GM21423 (cell line): ENCODE measurements around the gene ARID1B.

Source experiments
- ATAC-seq: cut with Tn5 transposase; IDR thresholded peaks from one replicate; pipeline ENCODE4 v1.9.1; 2021; ENCODE audit warnings: mild to moderate bottlenecking, moderate library complexity; ENCODE audit not compliant: unreplicated experiment

ARID1B gene

DNA sequence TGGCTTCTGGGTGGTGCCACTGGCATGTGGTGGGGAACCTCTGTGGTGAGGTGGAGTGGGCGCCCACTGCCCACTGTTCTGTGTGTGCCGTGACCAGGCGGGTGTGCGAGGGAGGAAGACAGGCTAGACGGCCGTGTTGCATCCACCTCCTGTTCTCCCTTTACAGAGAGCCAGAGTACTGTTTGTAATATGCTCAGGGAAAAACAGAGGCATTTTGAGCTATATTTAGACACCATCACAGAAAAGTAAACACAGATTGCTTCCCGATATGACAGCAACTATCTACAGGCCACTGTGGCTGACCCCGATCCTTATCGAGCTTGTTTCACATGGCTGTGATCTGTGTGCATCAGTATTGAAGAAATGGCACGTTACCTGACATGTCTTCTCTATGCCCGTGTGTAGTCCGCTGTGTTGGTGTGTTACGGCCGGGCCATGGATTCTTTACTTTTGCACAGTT is 45.6 kb downstream of the ARID1B start:
- ATAC-seq = no peak

DNA sequence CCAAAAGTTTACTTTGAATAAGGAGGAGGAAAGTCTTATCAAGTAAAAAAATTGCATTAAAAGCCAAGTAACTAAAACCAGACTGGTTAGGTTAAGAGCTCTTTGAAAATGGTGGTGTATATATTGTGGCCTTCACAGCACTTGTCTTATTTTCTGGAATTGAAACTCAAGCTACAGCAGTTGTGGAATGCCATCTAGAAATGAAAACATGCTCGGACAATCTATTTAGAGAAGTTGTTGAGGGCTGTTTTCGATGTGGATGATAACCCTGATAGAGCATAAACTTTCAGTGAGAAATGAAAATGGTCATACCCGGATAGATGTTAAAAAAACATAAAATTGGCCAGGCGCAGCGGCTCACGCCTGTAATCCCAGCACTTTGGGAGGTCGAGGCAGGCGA is 47.0 kb downstream of the ARID1B start:
- ATAC-seq = no peak

DNA sequence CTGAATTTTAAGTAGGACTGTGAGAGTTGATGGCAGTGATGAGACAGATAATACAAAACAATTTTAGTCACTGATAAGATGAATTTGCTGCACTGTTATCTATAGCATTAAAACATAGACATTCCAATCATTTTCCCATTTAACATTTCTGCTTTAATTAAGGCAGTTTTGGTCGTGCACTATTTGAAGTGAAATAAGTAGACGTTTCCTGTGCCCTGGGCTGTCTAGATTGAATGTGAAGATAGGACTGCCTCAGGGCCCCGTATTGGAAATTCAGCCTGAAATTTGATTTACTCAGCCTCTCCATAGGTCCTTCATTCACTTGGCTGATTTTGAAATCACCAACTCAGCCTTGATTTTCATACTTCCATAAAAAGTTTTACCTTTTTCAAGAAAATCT is 48.3 kb downstream of the ARID1B start:
- no peak for ATAC-seq

DNA sequence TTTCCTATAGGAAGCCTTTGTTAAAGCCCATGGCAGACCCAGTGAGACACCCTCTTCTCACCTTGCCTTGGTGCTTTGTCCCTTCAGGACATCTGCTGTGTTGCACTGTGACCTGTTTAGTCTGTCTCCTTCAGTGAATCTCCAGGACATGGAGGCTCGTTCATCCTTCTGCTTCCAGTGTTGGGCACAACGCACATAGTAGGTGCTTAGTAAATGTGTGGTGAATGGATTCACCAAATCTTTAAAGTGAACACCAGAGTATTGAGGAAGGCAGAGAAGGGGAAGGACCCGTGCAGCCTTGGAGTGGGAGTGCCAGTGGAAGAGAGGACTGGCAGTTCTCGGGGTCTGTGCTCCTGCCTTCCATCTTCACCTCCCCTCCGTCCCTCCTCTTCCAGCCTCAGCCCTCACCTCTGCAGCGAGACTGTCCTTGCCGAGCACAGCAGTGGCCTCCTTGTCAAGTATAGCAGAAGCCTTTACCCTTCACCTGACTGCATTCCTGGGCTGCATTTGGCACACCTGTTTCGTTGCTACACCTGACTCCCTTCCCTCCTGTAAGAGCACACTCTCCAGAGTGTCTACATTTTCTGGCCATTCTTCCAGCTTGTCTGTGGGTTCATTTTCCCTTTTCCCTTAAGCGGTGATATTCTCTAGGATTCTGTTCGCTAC is 49.2 kb downstream of the ARID1B start:
- ATAC-seq = no peak

DNA sequence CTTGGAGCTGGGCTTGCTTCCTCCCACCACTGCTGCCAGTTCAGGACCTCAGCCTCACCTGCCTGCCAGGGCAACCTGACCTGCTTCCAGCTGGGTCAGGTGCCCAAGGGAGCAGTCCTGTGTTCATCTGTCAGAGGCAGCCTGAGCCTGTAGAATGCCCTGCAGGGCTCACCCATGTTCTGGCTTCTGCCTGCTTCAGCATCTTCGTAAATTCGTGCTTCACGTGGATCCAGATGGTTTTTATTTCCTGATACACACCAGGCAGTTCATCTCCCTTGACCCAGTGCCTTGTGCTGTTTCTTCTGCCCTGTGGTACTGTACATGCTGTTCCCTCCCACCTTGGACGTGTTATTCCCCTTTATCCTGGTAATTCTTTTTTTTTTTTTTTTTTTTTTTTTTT is 50.2 kb downstream of the ARID1B start:
- ATAC-seq = no peak

DNA sequence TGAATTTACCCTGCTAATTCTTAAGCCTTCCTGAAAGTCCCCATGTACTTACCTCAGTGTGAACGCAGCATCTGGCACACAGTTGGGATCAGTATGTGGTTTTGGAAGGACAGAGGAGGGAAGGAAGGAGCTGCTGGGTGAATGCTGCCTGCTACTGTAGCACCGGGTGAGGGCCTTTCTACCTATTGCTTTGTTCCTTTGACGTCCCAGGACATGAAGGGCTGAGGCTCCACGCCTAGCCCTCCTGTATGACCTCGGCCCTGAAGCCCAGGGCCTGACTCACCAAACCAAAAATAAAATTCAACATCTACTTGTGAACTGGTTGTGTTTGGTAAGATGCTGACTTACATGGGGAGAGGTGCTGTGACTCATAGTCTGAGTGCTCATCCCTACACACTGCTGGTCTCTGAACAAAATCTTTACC is 51.1 kb downstream of the ARID1B start:
- peak; percentile 42 for ATAC-seq

DNA sequence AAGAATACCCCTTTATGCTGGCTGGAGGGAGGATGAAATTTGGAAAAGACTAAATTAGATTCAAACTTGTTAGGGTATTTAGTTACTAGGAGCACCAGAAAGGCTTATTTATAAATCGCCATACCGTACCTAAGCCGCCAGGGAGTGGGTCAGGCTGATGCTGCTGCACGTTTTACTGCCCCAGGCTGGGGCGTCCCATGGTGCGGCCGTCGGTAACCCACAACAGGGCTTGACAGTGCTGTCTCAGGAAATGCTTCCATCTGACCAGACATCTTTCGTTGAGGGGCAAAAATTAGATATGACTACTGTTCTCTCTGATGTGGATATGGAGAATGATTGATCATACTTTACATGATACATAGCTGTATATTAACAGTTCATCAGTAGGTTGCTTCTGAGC is 52.9 kb downstream of the ARID1B start:
- no peak for ATAC-seq

DNA sequence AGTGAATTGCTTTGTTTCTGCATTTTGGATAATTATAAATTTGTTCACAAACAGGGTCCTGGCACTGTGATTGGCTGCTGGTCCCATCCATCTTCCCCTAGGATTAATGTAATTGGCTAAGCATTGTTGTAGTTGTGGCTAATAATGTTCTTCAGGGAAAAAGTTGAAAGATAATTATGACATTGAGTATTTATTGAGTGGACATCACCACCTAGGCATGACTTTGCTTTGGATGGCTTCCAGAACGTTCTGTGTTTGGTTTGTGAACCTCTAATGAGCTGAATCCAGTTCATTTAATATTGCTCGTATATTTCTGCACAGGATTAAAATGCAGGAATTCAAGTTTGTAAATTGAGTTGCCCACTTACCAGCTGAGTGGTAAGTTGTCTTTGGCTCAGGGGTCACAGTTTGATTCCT is 55.1 kb downstream of the ARID1B start:
- ATAC-seq = no peak

DNA sequence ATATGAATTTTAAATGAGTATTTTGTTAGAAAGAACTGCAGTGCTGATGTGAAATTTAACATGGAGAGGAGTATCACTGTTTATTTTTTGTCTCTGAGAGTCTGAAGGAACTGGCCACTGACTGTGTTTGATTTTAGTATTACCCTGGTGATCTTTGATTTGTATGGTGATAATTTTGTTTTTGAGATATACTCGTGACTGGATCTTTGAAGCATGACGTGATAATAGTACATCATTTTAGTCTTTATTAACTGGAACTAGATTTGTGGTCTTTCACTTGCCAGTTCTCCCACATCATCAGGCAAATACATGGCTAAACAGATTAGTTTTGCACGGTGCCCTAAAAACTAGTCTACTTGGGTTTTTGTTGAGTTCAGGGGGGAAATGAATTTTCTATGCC is 55.5 kb downstream of the ARID1B start:
- no peak for ATAC-seq

DNA sequence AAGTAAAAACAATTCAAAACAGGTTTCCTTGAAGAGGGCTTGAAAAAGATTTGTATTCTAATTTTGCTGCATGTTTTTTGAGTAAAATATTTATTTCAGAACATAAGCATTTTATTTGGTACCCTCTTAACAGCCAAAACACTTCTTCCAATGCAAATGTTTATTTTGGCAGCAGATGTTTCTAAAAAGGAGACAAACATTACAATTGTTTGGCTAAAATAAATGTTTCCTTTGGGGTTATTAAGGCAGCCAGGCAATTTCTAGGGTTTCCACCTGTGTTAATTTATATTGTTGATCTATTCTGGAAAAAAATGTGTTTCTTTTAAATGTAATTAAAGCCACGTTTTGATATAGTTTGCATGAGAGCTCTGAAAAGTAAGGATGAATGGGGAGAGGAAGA is 56.6 kb downstream of the ARID1B start:
- no peak for ATAC-seq

DNA sequence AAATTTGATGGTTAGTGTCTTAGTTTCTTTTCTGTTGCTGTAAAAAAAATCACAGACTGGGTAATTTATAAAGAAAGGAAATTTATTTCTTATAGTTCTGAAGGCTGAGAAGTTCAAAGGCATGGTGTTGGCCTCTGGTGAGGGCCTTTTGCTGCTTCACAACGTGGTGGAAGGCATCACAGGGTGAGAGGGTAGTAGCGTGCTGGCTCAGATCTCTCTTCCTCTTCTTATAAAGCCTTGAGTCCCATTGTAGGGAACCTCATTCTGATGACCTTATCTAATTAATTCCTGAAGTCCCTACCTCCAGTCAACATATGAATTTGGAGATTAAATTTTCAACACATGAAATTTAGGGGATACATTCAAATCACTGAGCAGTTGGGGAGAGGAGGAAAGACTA is 62.0 kb downstream of the ARID1B start:
- ATAC-seq = no peak

DNA sequence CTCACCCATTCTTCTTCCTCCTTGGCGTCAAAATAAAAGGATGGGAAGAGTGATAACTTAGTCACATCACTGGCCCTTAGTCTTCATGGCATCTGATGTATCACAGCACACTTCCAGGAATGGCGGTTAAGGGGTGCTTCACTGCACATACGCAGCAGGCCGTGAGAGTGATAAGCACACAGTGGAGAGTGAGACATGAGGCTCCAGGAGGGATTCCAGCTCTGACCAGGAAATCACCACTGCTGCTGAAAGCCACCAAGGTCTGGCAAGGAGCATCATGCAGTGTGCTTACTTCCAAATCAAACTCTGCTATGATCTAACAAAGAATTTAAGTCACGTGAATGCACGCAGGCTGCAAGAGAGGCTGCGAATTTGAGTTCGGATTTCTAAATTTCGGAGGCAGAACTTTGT is 62.4 kb downstream of the ARID1B start:
- ATAC-seq = no peak

DNA sequence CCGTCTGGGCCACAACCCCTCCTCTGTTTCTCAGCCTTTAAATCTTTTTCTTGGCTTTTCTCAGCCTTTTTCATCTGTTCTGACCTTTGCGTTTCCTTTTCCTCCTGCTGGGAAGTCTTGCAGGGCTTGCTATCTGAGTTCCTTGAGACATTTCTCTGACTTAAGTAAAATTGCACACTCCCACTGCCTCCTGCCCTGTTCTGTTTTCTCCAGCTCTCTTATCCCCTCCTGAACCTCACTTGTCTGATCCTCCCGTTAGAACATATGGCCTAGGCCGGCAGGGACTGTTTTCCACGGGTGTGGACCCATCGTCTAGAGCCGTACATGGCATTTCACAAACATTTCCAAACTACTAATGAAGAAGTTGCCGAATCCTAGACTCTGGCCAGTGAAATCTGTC is 63.0 kb downstream of the ARID1B start:
- no peak for ATAC-seq

DNA sequence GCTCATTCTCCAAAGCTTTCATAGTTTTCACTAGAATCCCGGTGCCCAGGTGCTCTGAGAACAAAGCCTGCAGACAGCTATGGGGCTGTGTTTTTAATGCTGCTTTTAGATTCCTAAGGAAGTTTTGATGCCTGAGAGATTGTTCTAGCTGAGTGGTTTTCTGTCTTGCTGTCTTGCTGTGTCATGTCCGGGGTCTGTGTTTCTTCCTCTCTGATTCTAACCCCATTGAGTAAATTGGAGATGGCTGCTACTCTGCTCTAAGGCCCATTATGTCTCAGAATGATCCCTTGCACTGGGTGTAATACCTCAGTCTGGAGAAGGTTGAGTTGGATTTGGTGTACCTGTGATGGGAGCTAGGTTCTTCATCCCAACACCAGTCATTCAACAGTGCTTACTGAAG is 63.4 kb downstream of the ARID1B start:
- ATAC-seq = no peak

DNA sequence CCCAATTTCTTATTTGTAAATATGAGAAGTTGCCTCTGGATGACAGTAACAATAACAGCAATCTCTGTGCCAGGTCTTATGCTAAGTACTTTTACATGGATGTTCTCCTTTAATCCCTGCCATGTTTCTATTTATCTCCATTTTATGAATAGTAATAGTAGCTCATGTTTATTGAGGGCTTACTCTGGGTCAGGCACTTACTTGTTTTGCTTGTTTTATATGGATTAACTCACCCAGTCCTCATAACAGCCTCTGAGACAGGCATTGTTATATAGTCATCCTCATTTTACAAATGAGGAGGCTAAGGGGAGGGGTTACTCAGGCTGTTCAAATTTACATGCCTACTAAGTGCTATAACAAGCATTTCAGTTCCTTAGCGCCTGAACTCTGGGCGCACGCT is 64.3 kb downstream of the ARID1B start:
- ATAC-seq = no peak

DNA sequence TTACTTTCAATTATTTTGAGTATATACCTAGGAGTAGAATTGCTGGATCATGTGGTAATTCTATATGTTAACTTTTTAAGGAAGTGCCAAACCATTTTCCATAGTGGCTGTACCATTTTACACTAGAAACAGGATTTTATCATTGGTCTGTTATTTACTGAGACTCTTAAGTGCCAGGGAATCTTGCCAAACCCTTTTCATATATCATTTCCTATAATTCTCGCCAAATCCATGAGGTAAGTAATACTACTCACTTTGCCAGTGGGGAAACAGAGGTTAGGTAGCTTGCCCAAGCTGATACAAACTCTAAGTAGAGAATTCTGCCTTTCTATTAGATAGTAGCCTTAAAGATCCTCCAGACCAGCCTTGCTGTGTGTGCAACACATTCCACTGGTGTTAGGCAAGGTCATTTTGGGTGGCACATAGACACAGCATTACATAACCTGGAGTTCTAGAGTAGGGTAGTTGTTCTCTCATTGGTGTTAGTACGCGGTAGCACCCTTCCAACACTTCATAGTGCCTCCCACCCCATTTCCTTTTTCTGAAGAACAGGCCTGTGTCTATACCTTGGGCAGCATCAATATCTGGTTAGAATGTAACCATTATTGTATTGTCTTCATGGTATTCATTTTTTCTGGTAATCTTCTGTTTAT is 65.5 kb downstream of the ARID1B start:
- ATAC-seq = no peak

DNA sequence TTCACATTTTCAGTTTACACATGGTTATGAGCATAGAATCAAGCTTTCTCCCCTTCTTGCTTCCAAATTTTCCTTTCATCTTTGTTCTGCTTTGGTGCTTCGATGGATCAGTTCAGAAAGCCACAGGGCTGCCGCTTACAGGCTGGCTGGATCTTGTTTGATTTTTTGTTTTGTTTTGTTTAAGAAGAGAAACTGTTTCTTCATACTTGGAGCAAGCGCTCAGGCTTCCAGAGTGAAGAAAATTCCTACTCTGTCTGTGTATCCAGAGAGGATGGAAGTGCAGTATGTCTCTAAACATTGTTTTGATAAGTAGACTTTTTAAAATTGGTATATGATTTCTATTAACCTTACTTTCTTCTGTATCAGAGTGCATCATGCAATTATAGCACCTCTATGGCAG is 66.9 kb downstream of the ARID1B start:
- no peak for ATAC-seq

DNA sequence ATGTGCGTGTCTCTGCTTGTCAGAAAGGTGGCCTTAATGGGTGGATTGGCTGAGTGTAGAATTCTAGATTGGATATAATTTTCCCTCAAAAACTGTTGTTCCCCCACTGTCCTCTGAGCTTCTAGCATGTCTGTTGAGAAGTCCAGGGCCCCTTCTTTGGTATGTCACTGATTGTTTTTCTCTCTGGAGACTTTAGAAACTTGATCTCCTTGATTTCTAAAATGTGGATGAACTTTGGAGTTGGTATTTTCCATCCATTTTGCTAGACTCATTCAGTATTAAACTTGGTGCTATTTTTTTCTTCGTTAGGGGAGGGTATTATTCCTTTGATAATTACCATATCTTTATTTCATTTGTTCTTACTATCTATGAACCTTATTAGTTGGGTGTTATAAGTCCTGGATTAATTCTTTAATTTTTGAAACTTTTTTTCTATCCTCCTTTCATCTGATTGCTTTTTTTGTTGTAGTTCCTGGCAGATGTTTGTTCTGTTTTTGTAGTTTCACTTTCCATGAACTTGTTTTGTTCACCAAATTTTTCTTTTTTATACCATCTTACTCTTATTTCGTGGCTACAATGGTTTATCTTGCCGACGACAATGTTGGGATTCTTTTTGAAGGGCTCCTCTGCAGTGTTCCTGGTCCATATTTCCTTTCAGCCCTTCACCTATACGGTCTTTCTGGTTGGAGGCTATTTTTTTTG is 68.4 kb downstream of the ARID1B start:
- no peak for ATAC-seq

DNA sequence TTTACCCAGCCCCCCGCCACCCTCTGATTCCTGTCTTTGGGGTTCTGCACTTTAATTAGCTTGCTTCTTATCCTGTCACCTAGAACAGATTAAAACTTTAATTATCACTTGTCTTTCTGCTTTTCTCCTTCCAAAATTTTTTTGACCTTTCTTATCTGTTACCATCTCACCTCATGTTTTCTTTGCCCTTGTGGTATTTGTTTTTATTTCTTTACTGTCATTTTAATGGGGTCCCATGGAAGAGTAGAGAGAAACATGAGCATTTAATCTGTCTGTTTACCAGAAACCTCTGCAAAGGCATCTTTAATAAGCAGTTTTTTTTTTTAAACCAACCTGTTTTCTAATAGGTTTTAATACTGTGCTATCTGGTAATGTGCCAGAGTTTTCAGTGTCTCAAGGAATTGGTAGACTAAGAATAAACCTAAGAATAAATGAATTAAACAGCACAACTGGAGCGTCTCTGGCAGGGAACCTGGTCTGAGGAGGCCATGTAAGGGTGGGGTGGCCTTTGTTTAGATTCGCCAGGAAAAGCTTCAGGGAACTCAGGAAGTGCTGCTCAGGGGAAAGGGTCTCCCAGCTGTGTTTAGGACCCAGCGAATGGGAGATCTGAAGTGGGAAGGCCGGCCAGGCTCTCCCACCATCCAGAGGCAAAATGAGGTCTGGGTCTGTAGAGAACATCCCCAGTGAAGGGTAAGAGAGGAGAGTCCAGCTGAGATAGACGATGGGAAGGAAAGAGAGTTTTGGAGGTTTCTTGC is 69.8 kb downstream of the ARID1B start:
- ATAC-seq = no peak

DNA sequence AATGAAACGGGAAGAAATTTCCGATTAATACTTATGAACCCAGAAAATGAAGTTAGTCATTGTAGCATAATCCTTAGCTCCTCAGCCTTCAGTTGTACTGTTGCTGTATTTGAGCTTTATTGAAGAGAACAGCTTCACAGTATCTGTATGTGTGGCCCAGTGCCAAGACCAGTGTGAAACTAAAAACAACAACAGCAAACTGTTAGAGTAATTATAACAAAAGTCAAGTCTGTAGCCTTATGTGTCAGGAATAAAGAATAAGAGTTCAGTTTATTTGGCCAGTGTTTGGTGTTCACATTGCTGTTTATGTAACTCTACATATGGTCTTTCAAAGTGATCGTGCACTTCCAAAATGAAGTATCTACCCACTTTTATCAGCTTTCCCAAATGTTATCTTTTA is 70.9 kb downstream of the ARID1B start:
- ATAC-seq = no peak

DNA sequence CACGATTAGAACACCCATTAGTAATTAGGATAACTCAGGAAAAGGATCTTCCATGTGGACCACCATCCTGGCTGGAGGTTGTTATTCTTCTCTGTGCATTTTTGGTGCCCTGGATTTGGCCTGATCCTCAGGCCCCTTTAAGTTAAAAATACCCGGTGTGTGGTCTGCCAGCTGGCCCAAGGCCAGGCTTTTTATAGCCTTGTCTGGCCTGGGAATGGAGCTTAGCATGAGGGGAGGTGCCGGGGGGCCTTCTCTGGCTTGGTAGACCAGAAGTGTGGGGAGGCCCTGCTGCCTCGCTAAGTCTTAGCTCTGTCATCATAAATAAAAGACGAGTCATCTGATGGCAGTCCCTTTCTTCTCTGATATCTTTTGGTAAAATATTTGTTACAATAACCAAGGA is 71.4 kb downstream of the ARID1B start:
- no peak for ATAC-seq

DNA sequence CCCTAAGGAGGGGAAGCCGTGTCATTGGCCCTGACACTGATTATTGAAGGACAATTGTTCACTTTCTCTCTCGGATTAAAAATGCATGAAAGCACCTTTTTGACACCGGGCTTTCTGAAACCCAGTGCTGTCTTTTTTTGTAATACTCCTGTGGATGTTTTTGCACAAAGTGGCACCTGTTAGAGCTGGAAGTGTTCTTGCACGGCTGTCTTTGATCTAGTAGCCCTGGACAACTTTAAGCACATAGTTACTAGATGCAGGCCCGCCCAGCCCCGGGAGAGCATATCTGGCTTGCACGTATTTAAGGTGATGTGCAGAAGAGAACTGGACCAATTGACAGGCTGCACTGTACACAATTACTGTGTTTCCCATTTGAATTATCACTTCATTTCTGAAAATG is 72.6 kb downstream of the ARID1B start:
- no peak for ATAC-seq
